Muscle layer of duodenum (tissue), 2 donors: ENCODE data around the gene NDUFB3.
A peak's percentile ranks its signal among the peaks of the same experiment; 100 is the strongest.
"Not testable (repeated sequence)": the region's sequence is repeated elsewhere in the genome, so short reads cannot be mapped to it uniquely, and the experiment has no call there.

ENCODE experiments used
- H3K27ac ChIP-seq: one replicate; pipeline ENCODE4 v1.7.0; 2013; ENCODE audit warnings: mild to moderate bottlenecking, low read length
- H3K27me3 ChIP-seq: one replicate; pipeline ENCODE4 v1.7.0; 2013; ENCODE audit warnings: low read depth, mild to moderate bottlenecking, control low read depth, low read length
- H3K36me3 ChIP-seq, 2 donors: one replicate each; pipeline ENCODE4 v1.7.0; 2013; ENCODE audit warnings: low read length in 2 of 2, control low read depth in 1 of 2, mild to moderate bottlenecking in 1 of 2; ENCODE audit not compliant: insufficient read depth in 2 of 2, control insufficient read depth in 1 of 2
- H3K4me1 ChIP-seq, 2 donors: one replicate each; pipeline ENCODE4 v1.7.0; 2013; ENCODE audit warnings: low read length in 2 of 2, mild to moderate bottlenecking in 2 of 2, control low read depth in 1 of 2, moderate library complexity in 1 of 2; ENCODE audit not compliant: insufficient read depth in 2 of 2, control insufficient read depth in 1 of 2
- H3K4me3 ChIP-seq, 2 donors: one replicate each; pipeline ENCODE4 v1.7.0; 2013; ENCODE audit warnings: low read length in 2 of 2, low read depth in 1 of 2, mild to moderate bottlenecking in 1 of 2
- H3K9me3 ChIP-seq, 2 donors: one replicate each; pipeline ENCODE4 v1.7.0; 2013; ENCODE audit warnings: low read length in 2 of 2, control low read depth in 1 of 2, mild to moderate bottlenecking in 1 of 2; ENCODE audit not compliant: control insufficient read depth in 1 of 2
- donor health status: healthy.

Gene NDUFB3

DNA sequence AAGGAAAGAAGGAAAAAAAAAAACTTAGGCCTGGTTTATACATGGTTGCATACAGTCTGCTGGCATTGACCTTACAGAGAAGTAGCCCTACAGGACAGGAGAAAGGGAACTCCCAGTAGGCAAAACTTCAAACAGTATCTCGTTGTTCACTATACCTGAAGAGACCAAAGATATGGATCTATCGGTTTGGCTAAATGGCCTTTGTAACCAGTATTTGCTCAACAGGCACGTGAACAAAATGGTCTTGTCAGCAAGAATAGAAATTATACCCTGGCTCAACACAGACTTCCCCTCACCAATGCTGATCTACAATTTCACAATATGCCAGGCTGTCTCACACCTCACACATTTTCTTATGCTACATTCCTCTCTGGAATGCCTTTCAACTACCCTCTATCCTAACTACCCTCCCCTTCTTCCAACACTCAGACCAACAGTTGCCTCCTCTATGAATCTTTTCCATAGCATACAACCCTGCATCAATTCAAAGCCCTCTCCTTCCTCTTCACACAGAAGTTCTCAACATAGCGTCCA lies 14.0 kb upstream of the NDUFB3 start:
- Histone ChIP-seq H3K27me3 (no peaks in the 10 kb centered on the region), H3K4me3 (no peak overlapping the region), H3K9me3 (no peaks in the 10 kb centered on the region), H3K27ac (no peak overlapping the region), H3K36me3 (peaks cover 0 to 12% of the 10 kb centered on the region in 2 donors), H3K4me1 (peaks cover 4 to 11% of the 10 kb centered on the region in 2 donors)

DNA sequence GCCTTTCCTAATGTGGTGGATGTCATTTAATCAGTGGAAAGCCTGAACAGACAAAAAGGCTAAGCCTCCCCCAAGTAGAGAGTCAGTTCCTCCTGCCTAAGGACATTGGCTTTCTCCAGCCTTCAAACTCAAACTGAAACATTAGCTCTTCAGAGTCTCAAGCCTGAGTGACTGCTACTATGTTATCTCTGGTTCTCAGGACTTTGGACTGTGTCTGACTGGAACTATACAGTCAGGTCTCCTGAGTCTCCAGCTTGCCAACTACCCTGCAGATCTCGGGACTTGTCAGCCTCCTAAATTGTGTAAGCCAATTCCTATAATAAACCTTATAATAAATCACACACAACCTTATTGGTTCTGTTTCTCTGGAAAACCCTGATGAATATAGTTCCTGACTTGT lies 12.9 kb upstream of the NDUFB3 start:
- H3K27me3 ChIP-seq = no peaks in the 10 kb centered on the region
- peaks cover 0 to 12% of the 10 kb centered on the region in 2 donors for H3K36me3 ChIP-seq
- no peak overlapping the region for H3K4me3 ChIP-seq
- no peak overlapping the region for H3K27ac ChIP-seq
- peaks cover 4 to 11% of the 10 kb centered on the region in 2 donors for H3K4me1 ChIP-seq
- no peaks in the 10 kb centered on the region for H3K9me3 ChIP-seq

GRCh38 chr2:201059961-201060755 lies 11.6 kb upstream of the NDUFB3 start:
- no peaks in the 10 kb centered on the region for H3K9me3 ChIP-seq
- peaks cover 4 to 11% of the 10 kb centered on the region in 2 donors for H3K4me1 ChIP-seq
- H3K27ac ChIP-seq = no peak overlapping the region
- H3K4me3 ChIP-seq = no peak overlapping the region
- H3K36me3 ChIP-seq = peaks cover 0 to 12% of the 10 kb centered on the region in 2 donors
- H3K27me3 ChIP-seq = no peaks in the 10 kb centered on the region

- peaks cover 0 to 12% of the 10 kb centered on the region in 2 donors for H3K36me3 ChIP-seq
- H3K27ac ChIP-seq, H3K9me3 ChIP-seq, H3K27me3 ChIP-seq, H3K4me3 ChIP-seq: not testable (repeated sequence)
- H3K4me1 ChIP-seq = peaks cover 4 to 11% of the 10 kb centered on the region in 2 donors
Observed at GRCh38 chr2:201063516-201063915, 8.3 kb upstream of the NDUFB3 start.

- Histone ChIP-seq H3K9me3 (no peaks in the 10 kb centered on the region), H3K27ac (no peak overlapping the region), H3K4me1 (peaks cover 14 to 15% of the 10 kb centered on the region in 2 donors), H3K36me3 (peaks cover 0 to 6% of the 10 kb centered on the region in 2 donors), H3K4me3 (no peak overlapping the region), H3K27me3 (no peaks in the 10 kb centered on the region)
Observed at GRCh38 chr2:201064797-201065329, 6.9 kb upstream of the NDUFB3 start.

- Histone ChIP-seq H3K4me1 (peaks cover 14 to 41% of the 10 kb centered on the region in 2 donors), H3K27ac (peak overlapping the region; percentile 97), H3K9me3 (no peaks in the 10 kb centered on the region), H3K27me3 (no peaks in the 10 kb centered on the region), H3K4me3 (peak overlapping the region; percentile 98 to 100), H3K36me3 (no peaks in the 10 kb centered on the region)
Observed at GRCh38 chr2:201070948-201071478, 788 bp upstream of the NDUFB3 start.

GRCh38 chr2:201072201-201072530 lies 365 bp downstream of the NDUFB3 start:
- H3K27ac ChIP-seq = peak overlapping the region; percentile 97
- peak overlapping the region; percentile 98 to 100 for H3K4me3 ChIP-seq
- peaks cover 14 to 41% of the 10 kb centered on the region in 2 donors for H3K4me1 ChIP-seq
- no peaks in the 10 kb centered on the region for H3K36me3 ChIP-seq
- no peaks in the 10 kb centered on the region for H3K27me3 ChIP-seq
- no peaks in the 10 kb centered on the region for H3K9me3 ChIP-seq

DNA sequence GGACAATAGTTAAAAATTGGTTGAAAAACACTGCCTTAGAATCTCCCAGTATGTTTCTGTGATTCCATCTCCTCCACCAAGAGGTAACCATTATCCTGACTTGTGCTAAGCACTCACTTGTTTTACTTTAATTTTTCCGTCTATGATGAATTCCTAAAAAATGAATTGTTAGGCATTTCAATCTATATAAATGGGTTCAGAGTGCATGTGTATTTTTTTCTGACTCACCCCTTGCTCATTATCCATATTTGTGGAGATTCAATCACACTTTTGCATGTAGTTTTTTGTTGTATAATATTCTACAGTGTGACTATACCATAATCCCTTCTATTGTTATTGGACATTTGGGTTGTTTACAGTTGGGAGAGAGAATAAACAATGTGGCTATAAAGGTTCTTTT lies 1.3 kb downstream of the NDUFB3 start:
- H3K36me3 ChIP-seq = no peaks in the 10 kb centered on the region
- H3K27me3 ChIP-seq = no peaks in the 10 kb centered on the region
- H3K27ac ChIP-seq = no peak overlapping the region
- H3K9me3 ChIP-seq = no peaks in the 10 kb centered on the region
- H3K4me1 ChIP-seq = peaks cover 14 to 34% of the 10 kb centered on the region in 2 donors
- peak overlapping the region in 1 of 2 donors; percentile 98 for H3K4me3 ChIP-seq

DNA sequence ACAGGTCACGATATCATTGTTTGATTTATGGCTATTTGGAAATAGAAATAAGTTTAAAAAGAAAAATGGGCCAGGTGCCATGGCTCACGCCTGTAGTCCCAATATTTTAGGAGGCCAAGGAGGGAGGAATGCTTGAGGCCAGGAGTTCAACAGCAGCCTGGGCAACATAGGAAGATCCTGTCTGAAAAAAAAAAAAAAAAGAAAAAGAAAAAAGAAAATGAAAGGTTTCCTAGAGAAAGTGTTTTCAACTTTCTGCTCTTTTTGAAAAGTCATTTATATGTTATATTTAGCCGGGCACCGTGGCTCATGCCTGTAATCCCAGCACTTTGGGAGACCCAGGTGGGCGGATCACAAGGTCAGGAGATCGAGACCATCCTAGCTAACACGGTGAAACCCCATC lies 3.2 kb downstream of the NDUFB3 start:
- H3K4me1 ChIP-seq = peaks cover 0 to 26% of the 10 kb centered on the region in 2 donors
- no peak overlapping the region for H3K27ac ChIP-seq
- H3K9me3 ChIP-seq = no peaks in the 10 kb centered on the region
- no peak overlapping the region for H3K4me3 ChIP-seq
- H3K27me3 ChIP-seq = no peaks in the 10 kb centered on the region
- H3K36me3 ChIP-seq = peaks cover 6 to 13% of the 10 kb centered on the region in 2 donors

DNA sequence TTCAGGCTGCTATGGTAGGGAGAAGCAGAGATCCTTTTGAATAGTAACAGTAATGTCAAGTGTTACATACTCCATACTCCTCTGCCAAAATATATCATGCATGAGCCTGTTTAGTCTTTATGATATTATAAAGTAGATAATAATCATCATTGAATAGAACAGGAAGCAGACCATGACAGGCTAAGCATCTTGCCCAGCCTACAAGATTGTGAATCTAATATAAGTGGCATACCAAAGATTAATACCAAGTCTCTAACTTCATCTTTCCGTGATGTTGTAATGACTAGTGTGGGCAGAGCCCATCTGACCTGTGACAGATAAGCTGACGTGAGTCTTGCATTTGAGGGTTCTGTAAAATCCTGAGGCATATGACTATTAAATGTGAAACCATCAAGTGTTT lies 13.1 kb downstream of the NDUFB3 start:
- Histone ChIP-seq H3K4me1 (no peaks in the 10 kb centered on the region), H3K27ac (no peak overlapping the region), H3K4me3 (no peak overlapping the region), H3K27me3 (no peaks in the 10 kb centered on the region), H3K36me3 (peaks cover 12 to 15% of the 10 kb centered on the region in 2 donors), H3K9me3 (no peaks in the 10 kb centered on the region)

GRCh38 chr2:201090574-201090973 lies 18.8 kb downstream of the NDUFB3 start:
- no peaks in the 10 kb centered on the region for H3K4me1 ChIP-seq

More at GRCh38 chr2:201090574-201090973, 18.8 kb downstream of the NDUFB3 start:
- no peak overlapping the region for H3K4me3 ChIP-seq
- no peaks in the 10 kb centered on the region for H3K9me3 ChIP-seq
- H3K36me3 ChIP-seq = peaks cover 0 to 3% of the 10 kb centered on the region in 2 donors
- H3K27ac ChIP-seq = no peak overlapping the region
- H3K27me3 ChIP-seq = no peaks in the 10 kb centered on the region
